ENCODE results near the gene LCN15.
A peak's percentile ranks its signal among the peaks of the same experiment; 100 is the strongest.

The LCN15 gene

DNA sequence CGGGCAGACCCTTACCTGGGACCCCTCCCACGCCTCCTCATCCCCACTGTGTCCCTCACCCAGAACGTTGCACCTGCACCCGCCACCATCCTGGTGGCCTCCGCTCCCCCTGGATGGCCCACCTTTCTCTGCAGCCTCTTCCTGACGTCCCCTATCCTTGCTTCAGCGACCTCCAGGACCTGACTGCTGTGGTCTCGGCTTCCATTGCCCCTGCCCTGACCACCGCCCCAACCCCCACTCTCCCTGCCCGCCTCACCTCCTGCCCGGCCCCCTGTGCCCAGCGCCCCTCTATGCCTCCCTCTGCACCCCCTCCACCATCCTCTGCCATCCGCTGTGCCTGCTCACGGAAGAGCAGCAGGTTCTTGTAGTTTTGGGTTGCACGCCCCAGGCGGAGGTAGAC lies 23.8 kb downstream of the LCN15 start:
- Mint-ChIP-seq H3K9me3 (no peaks in the 10 kb centered on the region), H3K27ac (no peak overlapping the region), H3K4me3 (no peak overlapping the region), H3K27me3 (peaks cover 59% of the 10 kb centered on the region), H3K4me1 (ENCODE audit: low read depth) (peaks cover 11% of the 10 kb centered on the region), H3K36me3 (ENCODE audit: low read depth) (no peaks in the 10 kb centered on the region)
- intact Hi-C loops (cut with micrococcal nuclease): no loop called here

DNA sequence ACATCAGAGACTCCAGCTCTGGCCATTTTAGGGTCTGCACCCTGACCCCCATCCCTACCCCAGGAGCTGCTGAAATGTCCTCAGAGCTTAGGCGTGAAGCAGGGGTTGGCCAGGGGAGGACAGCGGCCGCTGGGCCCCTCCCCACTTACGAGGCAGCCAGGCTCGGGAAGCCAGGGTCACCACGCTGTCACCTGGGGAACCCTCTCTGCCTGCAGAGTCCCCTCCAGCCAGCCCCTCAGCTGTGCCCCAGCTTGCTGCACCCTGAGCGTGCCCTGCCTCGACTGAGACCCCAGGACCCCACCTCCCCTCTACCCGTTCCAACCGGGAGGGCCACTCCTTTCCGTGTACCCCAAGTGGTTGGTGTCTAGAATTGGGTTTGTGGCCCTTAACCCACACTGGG lies 24.2 kb downstream of the LCN15 start:
- H3K4me1 Mint-ChIP-seq (ENCODE audit: low read depth): peaks cover 11% of the 10 kb centered on the region
- H3K36me3 Mint-ChIP-seq (ENCODE audit: low read depth): no peaks in the 10 kb centered on the region
- intact Hi-C loops (cut with micrococcal nuclease): no loop called here
- H3K9me3 Mint-ChIP-seq: no peaks in the 10 kb centered on the region
- peaks cover 57% of the 10 kb centered on the region for H3K27me3 Mint-ChIP-seq
- H3K4me3 Mint-ChIP-seq: no peak overlapping the region
- no peak overlapping the region for H3K27ac Mint-ChIP-seq

DNA sequence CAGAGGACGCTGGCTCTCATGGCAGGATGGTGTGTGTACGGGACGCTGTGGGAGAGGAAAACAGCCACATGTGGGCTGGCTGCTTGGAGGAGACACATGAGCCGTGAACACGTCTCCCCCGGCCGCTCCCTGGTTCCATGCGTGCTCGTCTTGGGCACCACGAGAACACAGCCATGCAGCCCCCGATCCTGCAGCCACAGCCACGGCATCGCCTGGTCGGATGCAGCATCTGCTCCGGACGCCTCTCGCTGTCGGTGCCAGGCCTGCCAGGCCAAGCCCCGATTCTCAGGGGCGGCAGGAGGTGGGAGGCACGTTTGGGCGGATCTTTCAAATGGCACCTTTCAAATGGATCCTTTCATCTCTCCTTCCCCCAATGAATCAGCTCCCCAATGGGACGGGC lies 24.8 kb downstream of the LCN15 start:
- no peaks in the 10 kb centered on the region for H3K36me3 Mint-ChIP-seq (ENCODE audit: low read depth)
- peaks cover 56% of the 10 kb centered on the region for H3K27me3 Mint-ChIP-seq
- no peak overlapping the region for H3K27ac Mint-ChIP-seq
- H3K4me1 Mint-ChIP-seq (ENCODE audit: low read depth): peaks cover 11% of the 10 kb centered on the region
- H3K9me3 Mint-ChIP-seq: no peaks in the 10 kb centered on the region
- H3K4me3 Mint-ChIP-seq: no peak overlapping the region
- intact Hi-C loops (cut with micrococcal nuclease): no loop called here

DNA sequence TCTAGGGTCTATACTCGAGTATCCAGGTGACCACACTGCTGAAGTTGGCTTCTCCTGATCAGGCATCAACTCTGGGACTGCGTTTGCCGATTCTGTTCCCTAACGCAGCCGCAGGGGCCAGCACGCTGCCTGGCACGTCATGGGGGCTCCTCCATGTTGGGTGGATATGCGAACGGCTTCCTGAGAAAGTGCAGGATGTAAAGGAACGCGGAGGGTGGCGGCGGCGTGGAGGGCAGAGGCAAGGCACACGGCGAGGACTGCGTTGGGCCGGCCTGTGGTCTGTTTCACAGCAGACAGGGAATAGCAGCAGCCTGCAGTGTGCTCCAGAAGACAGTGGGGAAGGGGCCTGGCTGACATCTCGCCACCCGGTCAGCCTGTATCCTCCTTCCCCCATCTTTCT lies 25.4 kb downstream of the LCN15 start:
- Mint-ChIP-seq H3K27me3 (peaks cover 53% of the 10 kb centered on the region), H3K9me3 (no peaks in the 10 kb centered on the region), H3K4me3 (no peak overlapping the region), H3K36me3 (ENCODE audit: low read depth) (no peaks in the 10 kb centered on the region), H3K27ac (no peak overlapping the region), H3K4me1 (ENCODE audit: low read depth) (peaks cover 11% of the 10 kb centered on the region)
- intact Hi-C loops (cut with micrococcal nuclease): no loop called here

DNA sequence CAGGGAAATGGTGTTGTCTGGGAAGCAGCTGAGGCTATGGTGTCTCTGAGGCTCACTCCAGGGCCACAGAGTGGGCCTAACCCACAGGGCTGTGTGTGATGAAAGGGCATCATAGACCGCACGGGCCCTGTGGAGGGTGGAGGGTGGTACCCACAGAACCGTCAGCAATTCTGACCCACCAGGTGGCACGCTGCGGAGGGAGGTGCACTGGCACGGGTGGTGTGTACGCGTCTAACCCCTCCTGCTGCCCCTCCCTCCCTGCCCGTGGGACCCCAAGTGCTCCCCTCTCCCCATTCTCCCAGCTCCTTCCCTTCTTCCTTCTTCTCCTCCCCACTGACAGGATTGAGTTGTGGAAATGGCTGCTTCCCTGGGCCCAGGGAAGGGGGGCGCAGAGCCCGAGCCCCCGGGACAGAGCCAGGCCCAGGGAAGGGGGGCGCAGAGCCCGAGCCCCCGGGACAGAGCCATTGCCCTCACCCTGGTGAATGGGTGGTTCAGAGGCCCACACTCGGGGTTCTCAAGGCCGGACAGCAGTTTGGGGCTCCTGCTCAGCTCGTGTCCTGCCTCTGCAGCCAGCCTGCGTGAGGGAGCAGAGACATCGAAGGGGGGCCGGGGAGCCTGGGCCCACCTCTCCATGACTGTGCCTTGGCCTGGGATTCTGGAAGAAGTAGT lies 28.4 kb downstream of the LCN15 start:
- Mint-ChIP-seq H3K27me3 (peaks cover 24% of the 10 kb centered on the region), H3K4me1 (ENCODE audit: low read depth) (no peaks in the 10 kb centered on the region), H3K27ac (no peak overlapping the region), H3K9me3 (no peaks in the 10 kb centered on the region), H3K4me3 (no peak overlapping the region), H3K36me3 (ENCODE audit: low read depth) (no peaks in the 10 kb centered on the region)
- intact Hi-C loops (cut with micrococcal nuclease): no loop called here

DNA sequence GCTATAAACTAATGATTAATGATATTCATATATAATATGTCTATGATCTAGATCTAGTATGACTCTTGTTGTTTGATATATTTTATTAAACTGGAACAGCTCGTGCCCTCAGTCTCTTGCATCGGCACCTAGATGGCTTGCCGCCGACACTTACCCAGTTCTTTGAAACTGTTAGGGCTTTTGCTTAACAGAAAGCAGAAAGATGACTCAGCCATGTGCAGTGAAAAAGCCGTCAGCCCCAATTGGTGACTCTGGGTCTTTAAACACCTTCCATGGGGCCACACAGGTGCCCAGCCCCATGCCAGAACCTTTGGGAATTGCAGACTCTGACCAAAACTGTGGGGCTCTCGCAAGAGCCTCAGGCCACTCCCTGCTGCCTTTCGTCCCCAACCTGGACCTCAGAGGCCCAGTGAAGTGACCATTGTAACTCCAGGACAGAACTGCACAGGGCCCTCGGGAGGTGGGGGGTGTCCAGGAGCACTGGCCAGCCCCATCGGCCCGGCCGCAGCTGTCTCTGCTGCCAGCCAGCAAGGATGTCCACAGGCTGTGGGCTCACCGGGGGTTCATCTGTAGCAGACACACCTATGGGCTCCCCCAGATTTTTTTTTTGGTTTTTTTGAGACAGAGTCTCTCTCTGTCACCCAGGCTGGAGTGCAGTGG lies 29.4 kb downstream of the LCN15 start:
- Mint-ChIP-seq H3K4me1 (ENCODE audit: low read depth) (peaks cover 3% of the 10 kb centered on the region), H3K36me3 (ENCODE audit: low read depth) (no peaks in the 10 kb centered on the region), H3K27me3 (peaks cover 17% of the 10 kb centered on the region), H3K27ac (no peak overlapping the region), H3K9me3 (no peaks in the 10 kb centered on the region), H3K4me3 (no peak overlapping the region)
- intact Hi-C loops (cut with micrococcal nuclease): no loop called here

DNA sequence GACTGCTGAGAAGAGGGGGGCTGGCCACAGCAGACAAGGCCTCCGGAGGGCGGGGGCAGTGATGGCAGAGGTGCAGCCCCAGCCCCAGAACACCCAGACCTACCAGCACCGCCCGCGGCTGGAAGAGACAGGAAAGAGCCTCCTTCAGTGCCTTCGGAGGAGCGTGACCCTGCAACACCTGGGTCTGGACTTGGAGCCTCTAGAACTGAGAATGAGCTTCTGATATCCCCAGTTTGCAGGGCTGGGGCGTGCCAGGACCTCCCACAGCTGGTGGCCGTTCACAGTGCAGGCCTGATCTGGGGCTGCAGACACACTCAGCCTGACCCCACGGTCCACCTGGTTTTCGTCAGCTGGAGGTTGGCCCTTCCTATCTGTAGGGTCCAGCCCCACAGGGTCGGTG lies 30.7 kb downstream of the LCN15 start:
- H3K4me3 Mint-ChIP-seq: no peak overlapping the region
- no peak overlapping the region for H3K27ac Mint-ChIP-seq
- peaks cover 16% of the 10 kb centered on the region for H3K4me1 Mint-ChIP-seq (ENCODE audit: low read depth)
- H3K27me3 Mint-ChIP-seq: peaks cover 18% of the 10 kb centered on the region
- intact Hi-C loops (cut with micrococcal nuclease): no loop called here
- H3K36me3 Mint-ChIP-seq (ENCODE audit: low read depth): no peaks in the 10 kb centered on the region
- H3K9me3 Mint-ChIP-seq: no peaks in the 10 kb centered on the region

DNA sequence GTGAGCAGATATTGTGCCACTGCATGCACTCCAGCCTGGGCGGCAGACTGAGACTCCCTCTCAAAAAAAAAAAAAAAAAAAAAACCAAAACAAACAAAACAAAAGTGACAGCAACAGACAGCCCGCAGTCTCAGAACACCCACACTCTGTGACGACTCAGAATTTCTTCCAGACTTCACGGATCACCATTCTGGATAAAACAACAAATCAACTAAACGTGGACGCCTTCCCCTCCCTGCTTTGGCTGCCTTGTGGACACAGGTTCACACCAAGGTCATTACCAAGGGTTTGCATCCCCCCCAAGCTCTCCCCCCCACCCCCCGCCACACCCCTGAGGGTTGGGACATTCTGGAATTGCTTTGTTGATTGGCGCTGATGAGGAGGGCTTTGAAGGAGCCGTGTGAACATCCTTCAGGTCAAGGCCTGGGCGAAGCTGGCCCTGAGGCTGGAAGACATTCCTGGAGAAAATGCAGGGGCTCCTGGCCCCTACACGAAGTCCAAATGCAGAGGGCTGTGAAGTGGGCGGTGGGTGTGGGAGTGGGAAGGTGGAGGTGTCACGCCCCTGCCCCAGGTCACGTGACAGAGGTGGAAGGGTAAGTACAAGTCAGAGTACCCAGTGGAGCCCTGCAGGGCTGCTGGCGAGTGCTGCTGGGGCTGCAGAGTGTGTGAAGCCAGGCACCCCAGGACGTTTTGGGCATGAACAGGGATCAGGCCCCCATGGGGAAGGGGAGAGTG lies 31.7 kb downstream of the LCN15 start:
- Mint-ChIP-seq H3K27me3 (peaks cover 14% of the 10 kb centered on the region), H3K9me3 (no peaks in the 10 kb centered on the region), H3K27ac (no peak overlapping the region), H3K4me3 (no peak overlapping the region), H3K4me1 (ENCODE audit: low read depth) (peaks cover 17% of the 10 kb centered on the region), H3K36me3 (ENCODE audit: low read depth) (peaks cover 1% of the 10 kb centered on the region)
- intact Hi-C loops (cut with micrococcal nuclease): no loop called here

DNA sequence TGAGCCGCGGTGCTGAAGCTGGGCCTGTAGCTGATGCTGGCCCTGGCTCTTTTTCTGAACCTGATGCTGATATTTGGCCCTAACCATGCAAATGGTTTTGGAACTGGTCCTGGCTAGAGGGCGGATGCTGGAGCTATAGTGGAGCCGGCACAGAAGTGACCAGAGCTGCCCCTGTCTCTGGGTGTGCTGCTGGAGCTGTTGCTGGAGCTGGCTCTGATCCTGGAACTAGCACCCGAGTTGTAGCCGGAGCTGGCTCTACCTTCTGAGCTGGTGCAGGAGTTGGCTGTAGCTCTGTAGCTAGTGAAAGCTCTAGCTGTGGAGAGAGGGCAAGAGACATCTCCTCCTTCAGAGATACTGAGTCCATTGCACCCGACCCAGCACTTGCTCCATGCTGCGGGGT lies 34.4 kb downstream of the LCN15 start:
- H3K27me3 Mint-ChIP-seq: peaks cover 14% of the 10 kb centered on the region
- H3K36me3 Mint-ChIP-seq (ENCODE audit: low read depth): peaks cover 28% of the 10 kb centered on the region
- H3K27ac Mint-ChIP-seq: no peak overlapping the region
- peaks cover 38% of the 10 kb centered on the region for H3K4me1 Mint-ChIP-seq (ENCODE audit: low read depth)
- H3K9me3 Mint-ChIP-seq: no peaks in the 10 kb centered on the region
- no peak overlapping the region for H3K4me3 Mint-ChIP-seq
- intact Hi-C loops (cut with micrococcal nuclease): loop anchor here (5.0 kb wide), 1 partner anchor 43 kb away; the partner anchor contains the start of gene AGPAT2

DNA sequence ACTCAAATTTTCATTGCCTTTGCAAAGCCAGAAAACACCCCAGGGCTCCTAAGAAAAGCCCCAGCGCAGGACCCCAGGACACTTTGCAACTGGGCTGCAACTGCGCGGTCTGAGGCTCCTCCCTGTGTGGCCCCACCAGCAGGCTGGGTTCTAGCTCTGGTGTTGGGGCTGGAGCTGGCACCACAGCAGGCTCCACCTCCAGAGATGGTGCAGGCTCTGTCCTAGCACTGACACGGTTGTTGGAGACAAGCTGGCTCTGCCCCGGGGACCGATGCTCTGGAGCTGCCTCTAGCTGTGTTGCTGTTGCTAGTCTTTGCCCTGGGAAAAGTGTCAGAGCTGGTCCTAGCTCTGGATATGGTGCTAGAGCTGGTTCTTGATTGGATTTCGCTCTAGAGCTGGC lies 35.2 kb downstream of the LCN15 start:
- no peak overlapping the region for H3K27ac Mint-ChIP-seq
- H3K4me1 Mint-ChIP-seq (ENCODE audit: low read depth): peaks cover 46% of the 10 kb centered on the region
- H3K27me3 Mint-ChIP-seq: peaks cover 14% of the 10 kb centered on the region
- intact Hi-C loops (cut with micrococcal nuclease): loop anchor here (5.0 kb wide), 1 partner anchor 42 kb away; the partner anchor contains the start of gene AGPAT2
- no peaks in the 10 kb centered on the region for H3K9me3 Mint-ChIP-seq
- H3K36me3 Mint-ChIP-seq (ENCODE audit: low read depth): peaks cover 36% of the 10 kb centered on the region
- peak overlapping the region; percentile 89 for H3K4me3 Mint-ChIP-seq

DNA sequence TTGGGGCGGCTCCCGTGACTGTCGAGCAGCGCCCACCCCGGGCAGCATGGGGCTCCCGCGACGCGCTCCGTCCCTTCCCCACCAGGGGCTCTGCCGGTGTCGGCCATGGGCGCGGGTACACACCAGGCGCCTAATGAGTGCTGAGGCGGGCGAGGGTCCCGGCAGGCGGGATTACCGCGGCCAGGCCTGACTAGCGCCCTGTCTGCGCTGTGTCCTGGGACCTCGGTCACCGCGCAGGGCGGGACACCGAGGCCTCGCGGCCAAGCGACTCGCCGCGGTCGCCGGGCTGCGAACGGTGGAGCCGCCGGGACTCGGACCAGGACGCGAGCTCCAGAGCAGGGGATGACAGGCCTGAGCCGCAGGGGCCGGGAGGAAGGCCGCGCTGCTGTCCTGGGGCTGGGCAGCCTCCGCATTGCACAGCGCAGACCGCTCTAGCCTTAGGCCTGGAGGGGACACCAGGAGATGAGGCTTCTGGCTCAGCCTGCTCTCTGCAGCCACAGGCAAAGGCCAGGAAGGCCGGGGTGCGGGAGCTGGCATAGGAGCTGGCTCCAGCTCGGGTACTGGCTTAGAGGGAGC lies 35.7 kb downstream of the LCN15 start:
- H3K36me3 Mint-ChIP-seq (ENCODE audit: low read depth): peaks cover 41% of the 10 kb centered on the region
- intact Hi-C loops (cut with micrococcal nuclease): loop anchor here (5.0 kb wide), 1 partner anchor 41 kb away; the partner anchor contains the start of gene AGPAT2
- peaks cover 14% of the 10 kb centered on the region for H3K27me3 Mint-ChIP-seq
- peaks cover 51% of the 10 kb centered on the region for H3K4me1 Mint-ChIP-seq (ENCODE audit: low read depth)
- H3K27ac Mint-ChIP-seq: peak overlapping the region; percentile 53
- peak overlapping the region; percentile 89 for H3K4me3 Mint-ChIP-seq
- no peaks in the 10 kb centered on the region for H3K9me3 Mint-ChIP-seq

DNA sequence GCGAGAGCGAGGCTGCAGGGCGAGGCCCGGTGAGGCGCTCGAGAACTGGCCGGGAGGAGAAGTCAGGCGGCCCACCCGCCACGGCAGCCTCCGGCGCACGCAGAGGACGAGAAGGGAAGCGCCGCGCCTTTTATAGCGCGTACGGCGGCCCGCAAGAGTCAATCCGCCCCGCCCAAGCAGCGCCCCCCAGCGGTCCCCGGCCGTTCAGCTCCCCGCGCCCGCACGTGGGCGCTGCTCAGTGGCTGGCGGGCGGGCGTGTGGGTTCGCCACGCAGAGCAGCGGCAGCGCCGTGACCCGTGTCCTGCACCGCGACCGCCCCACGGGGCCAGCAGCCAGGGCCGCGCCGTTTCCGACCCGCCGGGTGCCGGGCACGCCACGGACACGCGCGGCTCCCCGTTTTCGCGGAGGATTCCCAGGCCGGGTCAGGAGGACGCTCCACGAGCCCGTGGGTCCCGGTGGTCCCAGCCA lies 36.2 kb downstream of the LCN15 start:
- Mint-ChIP-seq H3K4me1 (ENCODE audit: low read depth) (peaks cover 55% of the 10 kb centered on the region), H3K27ac (peak overlapping the region; percentile 78), H3K27me3 (peaks cover 14% of the 10 kb centered on the region), H3K4me3 (peak overlapping the region; percentile 89), H3K36me3 (ENCODE audit: low read depth) (peaks cover 46% of the 10 kb centered on the region), H3K9me3 (no peaks in the 10 kb centered on the region)
- intact Hi-C loops (cut with micrococcal nuclease): loop anchor here (5.0 kb wide), 1 partner anchor 41 kb away; the partner anchor contains the start of gene AGPAT2

DNA sequence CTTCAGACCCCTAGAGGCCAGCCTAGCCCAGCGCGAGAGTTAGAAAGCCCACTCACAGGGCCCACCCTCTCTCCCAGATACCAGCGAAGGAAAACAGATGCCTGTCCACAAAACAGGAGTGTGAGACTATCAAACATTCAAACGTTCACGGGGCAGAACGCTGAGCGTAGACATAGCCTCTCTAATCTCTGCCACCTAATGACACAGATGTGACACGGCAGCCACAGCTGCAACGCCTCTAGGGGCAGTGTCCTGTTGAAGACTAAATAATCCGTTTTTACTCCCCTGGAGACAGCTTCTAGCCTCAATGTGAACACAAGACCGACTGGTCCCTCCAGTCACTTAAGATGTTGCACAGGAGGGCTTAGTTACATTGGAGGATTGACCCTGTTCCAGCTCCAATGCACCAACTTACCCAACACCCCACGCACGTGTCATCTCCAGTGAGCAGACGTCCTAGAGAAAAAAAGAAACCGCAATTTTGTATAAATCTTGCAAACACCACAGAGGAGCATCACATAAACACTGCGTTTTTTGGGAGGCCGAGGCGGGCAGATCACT lies 37.6 kb downstream of the LCN15 start:
- Mint-ChIP-seq H3K4me3 (peak overlapping the region; percentile 89), H3K27ac (peak overlapping the region; percentile 78), H3K27me3 (peaks cover 13% of the 10 kb centered on the region), H3K4me1 (ENCODE audit: low read depth) (peaks cover 61% of the 10 kb centered on the region), H3K36me3 (ENCODE audit: low read depth) (peaks cover 60% of the 10 kb centered on the region), H3K9me3 (no peaks in the 10 kb centered on the region)
- intact Hi-C loops (cut with micrococcal nuclease): loop anchor here (5.0 kb wide), 1 partner anchor 39 kb away; the partner anchor contains the start of gene AGPAT2
